GM21619 (cell line): ENCODE data around the gene POU2AF2.
"Not testable (repeated sequence)": the region's sequence is repeated elsewhere in the genome, so short reads cannot be mapped to it uniquely, and the experiment has no call there.

Experiments
- ATAC-seq: cut with Tn5 transposase; IDR thresholded peaks from one replicate; pipeline ENCODE4 v1.9.1; 2021; ENCODE audit not compliant: unreplicated experiment

Gene POU2AF2

DNA sequence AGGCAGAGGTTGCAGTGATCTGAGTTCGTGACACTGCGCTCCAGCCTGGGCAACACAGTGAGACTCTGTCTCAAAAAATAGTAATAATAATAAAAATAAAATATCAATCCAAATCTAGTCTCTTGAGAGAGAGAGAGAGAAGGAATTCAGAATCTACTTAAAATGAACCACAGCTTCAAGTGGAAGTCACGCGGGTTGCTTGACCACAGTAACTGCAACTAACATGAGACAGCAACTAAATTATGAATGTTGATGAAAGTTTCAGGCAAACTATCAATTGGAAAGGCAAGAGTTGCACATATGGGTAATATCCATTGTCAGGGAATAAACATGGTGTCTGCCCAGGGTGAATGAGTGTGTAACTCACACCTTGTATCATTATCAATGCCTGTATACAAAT, 12.5 kb downstream of the POU2AF2 start:
- ATAC-seq = no peak

GRCh38 chr11:111259896-111260295, 14.4 kb downstream of the POU2AF2 start:
- ATAC-seq = no peak

DNA sequence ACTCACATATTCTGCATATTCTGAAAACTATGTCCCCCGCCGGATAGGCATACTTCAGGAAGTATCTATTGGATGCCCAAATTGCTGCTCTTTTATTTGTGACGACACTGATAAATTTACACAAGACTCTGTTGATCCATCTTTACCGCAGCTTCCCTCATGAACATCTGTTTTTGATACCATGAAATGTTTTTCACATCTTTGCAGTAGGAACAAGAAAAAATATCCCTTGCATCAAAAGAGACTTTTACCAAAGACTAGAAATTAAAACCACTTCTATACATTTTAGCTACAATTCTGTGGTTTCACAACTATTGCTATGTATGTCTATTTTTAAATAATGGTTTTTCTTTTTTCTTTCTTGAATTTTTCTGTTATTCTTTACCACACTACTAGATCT, 15.3 kb downstream of the POU2AF2 start:
- ATAC-seq = no peak

- no peak for ATAC-seq
These were observed 19.1 kb downstream of the POU2AF2 start for GRCh38 chr11:111264646-111265045.

DNA sequence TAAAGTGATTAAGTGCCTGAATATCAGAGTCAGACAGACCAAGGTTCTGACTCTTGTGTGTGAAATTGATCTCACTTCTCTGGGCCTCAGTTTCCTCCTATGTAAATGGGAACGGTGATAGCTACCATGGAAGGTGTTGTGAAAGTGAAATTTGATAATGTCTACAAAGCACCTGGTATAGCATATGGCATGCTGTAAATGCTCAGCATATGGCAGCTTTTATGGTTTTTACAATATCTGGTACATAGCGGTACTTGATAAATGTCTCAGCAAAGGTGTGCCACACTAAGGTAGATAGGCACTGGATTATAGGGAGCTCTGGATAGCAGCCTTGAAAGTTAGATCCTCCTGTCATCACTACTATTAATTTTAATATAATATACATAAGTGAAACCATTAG, 19.9 kb downstream of the POU2AF2 start:
- ATAC-seq = no peak

DNA sequence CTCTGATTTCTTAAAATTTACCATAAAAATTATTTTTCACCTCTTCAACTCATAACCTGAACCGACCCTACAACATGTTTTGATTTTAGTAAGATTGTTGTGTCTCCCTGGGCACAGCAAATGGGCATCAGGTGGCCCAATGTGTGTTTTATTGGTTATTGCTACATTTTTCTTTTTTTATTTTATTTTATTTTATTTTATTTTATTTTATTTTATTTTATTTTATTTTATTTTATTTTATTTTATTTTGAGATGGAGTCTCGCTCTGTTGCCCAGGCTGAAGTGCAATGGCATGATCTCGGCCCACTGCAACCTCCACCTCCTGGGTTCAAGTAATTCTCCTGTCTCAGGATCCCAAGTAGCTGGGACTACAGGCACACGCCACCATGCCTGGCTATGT, 22.8 kb downstream of the POU2AF2 start:
- not testable (repeated sequence) for ATAC-seq

DNA sequence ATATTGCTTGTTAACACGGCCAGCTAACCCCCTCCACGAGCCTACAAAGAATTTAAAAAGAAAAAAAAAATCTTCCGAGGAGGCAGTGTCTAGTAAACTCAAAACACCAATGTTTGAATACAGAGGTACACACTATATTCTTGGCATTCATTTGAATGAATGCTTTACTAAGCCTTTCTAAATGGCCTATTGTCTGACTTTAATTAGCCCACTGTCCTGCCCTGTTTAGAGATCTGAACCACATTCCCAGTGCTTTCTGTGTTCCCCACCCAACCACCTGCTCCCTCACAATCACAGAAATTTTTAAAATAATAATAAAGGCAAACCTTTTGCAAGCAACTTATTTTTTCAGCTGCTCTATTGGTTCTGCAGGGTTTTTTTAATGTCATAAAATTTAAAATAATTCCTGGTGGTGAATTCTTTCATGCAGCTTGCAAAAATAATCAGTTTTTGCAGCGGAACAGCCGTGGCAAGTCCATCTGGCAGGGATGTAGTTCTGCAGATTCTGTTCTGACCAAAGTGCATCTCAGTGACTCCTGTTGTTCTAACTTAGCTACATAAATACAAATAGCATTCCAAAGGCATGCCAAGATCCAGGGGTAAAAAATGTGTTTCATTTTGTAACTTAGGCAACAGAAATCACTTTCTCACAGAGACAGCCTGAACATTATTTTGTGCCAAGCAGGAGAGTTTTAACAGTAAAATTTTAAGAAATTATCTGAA, 23.8 kb downstream of the POU2AF2 start:
- ATAC-seq = no peak

- ATAC-seq = no peak
These were observed 26.9 kb downstream of the POU2AF2 start for GRCh38 chr11:111272420-111272819.

DNA sequence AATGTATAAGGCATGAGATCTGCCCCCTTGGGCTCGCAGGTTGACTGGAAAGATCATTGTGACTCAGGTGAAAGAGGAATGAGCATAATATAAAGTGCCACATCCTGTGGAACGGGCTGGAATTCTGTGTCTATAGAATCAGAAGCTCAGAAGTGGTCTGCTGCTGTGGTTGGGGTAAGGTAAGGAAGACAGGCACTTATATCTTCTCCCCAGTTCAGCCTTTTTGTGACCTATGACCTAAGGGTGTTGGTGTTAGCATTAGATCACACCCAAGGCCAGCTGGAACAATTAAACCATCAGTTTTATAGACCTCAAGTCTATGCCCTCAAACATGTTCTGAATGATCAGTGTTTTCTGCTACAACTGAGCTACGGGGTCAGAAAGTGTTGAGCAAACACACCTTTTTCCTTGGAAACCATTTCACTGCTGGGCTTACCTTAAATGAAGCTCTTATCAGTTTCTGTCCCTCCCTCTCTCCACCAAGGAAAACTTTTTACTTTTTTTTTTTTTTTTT, 37.1 kb downstream of the POU2AF2 start:
- no peak for ATAC-seq

- ATAC-seq = no peak
These were observed 38.5 kb downstream of the POU2AF2 start for GRCh38 chr11:111283945-111284481.

- ATAC-seq = no peak
These were observed 39.9 kb downstream of the POU2AF2 start for GRCh38 chr11:111285189-111286091.

DNA sequence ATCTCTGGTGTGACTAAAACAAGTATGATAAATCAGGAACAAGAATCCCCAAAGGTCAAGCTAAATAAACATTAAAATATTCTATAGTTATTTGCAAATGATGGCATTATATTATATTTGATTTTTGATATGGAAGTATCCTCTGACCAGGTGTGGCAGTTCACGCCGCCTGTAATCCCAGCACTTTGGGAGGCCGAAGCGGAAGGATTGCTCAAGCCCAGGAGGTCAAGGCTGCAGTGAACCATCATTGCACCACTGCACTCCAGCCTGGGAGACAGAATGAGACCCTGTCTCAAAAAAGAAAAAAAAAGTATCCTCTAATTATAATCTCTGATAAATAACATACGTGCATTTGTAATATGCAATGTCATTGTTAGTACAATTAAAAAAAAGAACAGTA, 46.2 kb downstream of the POU2AF2 start:
- ATAC-seq = no peak

DNA sequence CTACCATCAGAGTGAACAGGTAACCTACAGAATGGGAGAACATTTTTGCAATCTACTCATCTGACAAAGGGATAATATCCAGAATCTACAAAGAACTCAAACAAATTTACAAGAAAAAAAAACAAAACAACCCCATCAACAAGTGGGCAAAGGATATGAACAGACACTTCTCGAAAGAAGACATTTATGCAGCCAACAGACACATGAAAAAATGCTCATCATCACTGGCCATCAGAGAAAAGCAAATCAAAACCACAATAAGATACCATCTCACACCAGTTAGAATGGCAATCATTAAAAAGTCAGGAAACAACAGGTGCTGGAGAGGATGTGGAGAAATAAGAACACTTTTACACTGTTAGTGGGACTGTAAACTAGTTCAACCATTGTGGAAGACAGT, 46.9 kb downstream of the POU2AF2 start:
- ATAC-seq = not testable (repeated sequence)

- no peak for ATAC-seq
These were observed 50.7 kb downstream of the POU2AF2 start for GRCh38 chr11:111296196-111296595.

GRCh38 chr11:111297696-111298095, 52.2 kb downstream of the POU2AF2 start:
- no peak for ATAC-seq

DNA sequence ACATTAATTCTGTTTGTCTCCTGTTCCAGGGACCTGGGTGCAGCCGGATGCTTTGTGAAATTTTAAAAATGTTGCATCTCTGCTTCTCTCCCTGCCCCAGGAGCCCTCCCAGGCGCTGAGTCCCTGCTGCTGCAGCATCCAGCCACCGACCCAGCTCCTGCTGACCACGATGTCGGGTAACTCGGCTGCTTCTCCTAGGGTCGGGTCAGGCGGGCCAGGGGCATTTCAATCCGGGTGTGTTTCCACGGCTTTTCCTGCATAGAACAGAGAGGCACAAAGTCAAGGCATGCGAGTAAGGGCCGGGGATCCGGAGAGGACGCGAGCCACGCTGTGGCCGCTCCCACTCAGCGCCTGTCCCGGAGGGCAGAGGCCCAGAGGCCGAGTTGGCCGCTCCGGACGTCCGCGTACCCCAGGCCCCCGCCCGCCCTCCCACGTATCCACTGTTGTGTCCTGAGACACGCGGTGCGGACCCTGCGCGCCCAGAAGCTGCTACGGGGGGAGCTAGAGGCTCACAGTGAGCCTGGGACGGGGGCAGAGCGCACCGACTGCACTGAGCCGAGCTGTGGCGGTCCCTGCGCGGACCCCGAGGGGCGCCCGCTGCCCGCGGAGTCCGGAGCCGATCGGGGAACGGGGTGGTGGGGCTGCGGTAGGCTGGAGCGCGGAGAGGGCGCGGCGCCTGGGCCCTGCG, 53.0 kb downstream of the POU2AF2 start, which contains the start of gene POU2AF3:
POU2AF3 (plus strand) TSS at position 134 of the 688 bp plus-strand sequence; CDS start at position 170, 36 bp downstream.
- peak; percentile 5 for ATAC-seq

DNA sequence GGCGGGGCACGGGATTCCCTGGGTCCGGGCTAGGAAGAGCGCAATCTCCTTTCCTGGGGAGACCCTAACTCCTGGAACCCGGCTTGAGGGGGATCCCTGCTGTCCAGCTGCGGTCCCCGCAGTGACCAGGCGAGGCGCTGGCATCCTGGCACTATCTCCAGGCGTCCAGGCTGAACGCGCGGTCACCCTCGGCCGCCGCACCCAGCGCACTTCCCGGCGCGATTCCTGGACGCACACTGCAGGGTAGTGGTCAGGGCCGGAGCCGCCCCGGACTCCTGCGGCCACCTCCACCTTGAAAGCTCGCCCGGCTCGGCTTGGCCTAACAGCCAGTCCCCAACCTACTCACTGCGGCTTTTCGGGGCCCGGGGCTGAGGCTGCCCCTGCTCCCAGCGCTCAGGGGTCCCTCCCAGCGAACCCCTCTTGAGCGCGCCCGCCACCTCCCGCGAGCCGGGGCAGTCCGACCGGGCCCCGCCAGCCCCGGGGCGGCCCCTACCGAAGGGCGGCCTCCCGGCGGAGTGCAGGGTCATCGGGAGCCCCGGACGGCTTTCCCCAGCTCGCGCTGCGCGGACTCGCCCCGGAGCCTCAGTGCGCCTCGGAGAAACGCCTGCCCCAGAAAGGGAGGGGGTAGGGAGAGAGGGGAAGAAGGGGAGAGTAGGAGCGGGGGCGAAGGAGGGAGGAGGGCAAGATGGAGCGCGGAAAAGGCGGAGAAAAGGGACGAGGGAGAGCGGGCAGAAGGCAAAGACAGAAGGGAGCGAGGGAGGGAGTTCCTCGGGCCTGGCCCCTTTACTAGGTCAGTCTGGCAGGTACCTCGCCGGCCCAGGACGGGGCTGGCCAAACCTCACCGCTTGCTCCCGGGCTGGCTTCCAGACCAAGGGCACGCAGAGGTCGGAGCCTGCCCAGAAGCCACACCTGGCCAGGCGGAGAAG, 53.8 kb downstream of the POU2AF2 start:
- ATAC-seq = peak; percentile 63

- no peak for ATAC-seq
These were observed 55.0 kb downstream of the POU2AF2 start for GRCh38 chr11:111300569-111300968.

GRCh38 chr11:111301004-111301841, 55.7 kb downstream of the POU2AF2 start:
- ATAC-seq = no peak
